ENCODE results near the gene CEMP1. TPM values are rescaled to one million over a fixed set of nuclear protein-coding genes. Genes with fewer than 3 reads are reported as not detected.

CEMP1 gene
- total RNA-seq, 4 donors from 2014 or later: 0.34 to 3.9 (median 3.5) TPM; not detected in 1

- Histone ChIP-seq H3K4me1 (peaks cover 48% of the 10 kb centered on the region), H3K36me3 (no peaks in the 10 kb centered on the region), H3K9me3 (no peaks in the 10 kb centered on the region), H3K27ac (peak overlapping the region; percentile 24), H3K27me3 (no peaks in the 10 kb centered on the region), H3K4me3 (no peak overlapping the region)
- TF ChIP-seq POLR2A (IDR thresholded peaks at IDR 0.05) (no peak), CTCF (IDR thresholded peaks at IDR 0.05) (no peak), EP300 (IDR thresholded peaks at IDR 0.05) (no peak), POLR2AphosphoS5 (IDR thresholded peaks at IDR 0.05) (no peak)
- 86% methylated on average over 17 of the region's 17 CpGs for WGBS
- DNase-seq (ENCODE audit: low spot score in 2 of 2): peak in 1 of 2 donors; percentile 64
These were observed 19.0 kb downstream of the CEMP1 start for GRCh38 chr16:2511996-2512734.

GRCh38 chr16:2511128-2511800 lies 19.9 kb downstream of the CEMP1 start:
- Histone ChIP-seq H3K27ac (peak overlapping the region; percentile 24), H3K9me3 (no peaks in the 10 kb centered on the region), H3K4me3 (no peak overlapping the region), H3K36me3 (no peaks in the 10 kb centered on the region), H3K27me3 (no peaks in the 10 kb centered on the region), H3K4me1 (peaks cover 39% of the 10 kb centered on the region)
- peak; percentile 92 to 93 for DNase-seq (ENCODE audit: low spot score in 2 of 2)
- 36% methylated on average over 24 of the region's 24 CpGs for WGBS
- no peak for TF ChIP-seq POLR2A (IDR thresholded peaks at IDR 0.05)
- TF ChIP-seq EP300 (IDR thresholded peaks at IDR 0.05): no peak
- TF ChIP-seq POLR2AphosphoS5 (IDR thresholded peaks at IDR 0.05): no peak
- TF ChIP-seq CTCF (IDR thresholded peaks at IDR 0.05): no peak

GRCh38 chr16:2508722-2509400 lies 22.3 kb downstream of the CEMP1 start:
- no peaks in the 10 kb centered on the region for H3K9me3 ChIP-seq
- DNase-seq (ENCODE audit: low spot score in 2 of 2): no peak

GRCh38 chr16:2507665-2508064 lies 23.5 kb downstream of the CEMP1 start:
- H3K27ac ChIP-seq: peak overlapping the region; percentile 71
- H3K4me1 ChIP-seq: peaks cover 19% of the 10 kb centered on the region
- H3K4me3 ChIP-seq: no peak overlapping the region
- no peaks in the 10 kb centered on the region for H3K9me3 ChIP-seq
- 68% methylated on average over 11 of the region's 11 CpGs for WGBS
- peak; percentile 67 to 80 for DNase-seq (ENCODE audit: low spot score in 2 of 2)
- H3K36me3 ChIP-seq: no peaks in the 10 kb centered on the region
- TF ChIP-seq CTCF (IDR thresholded peaks at IDR 0.05) (no peak), EP300 (IDR thresholded peaks at IDR 0.05) (no peak), POLR2A (IDR thresholded peaks at IDR 0.05) (no peak), POLR2AphosphoS5 (IDR thresholded peaks at IDR 0.05) (no peak)
- no peaks in the 10 kb centered on the region for H3K27me3 ChIP-seq

More at GRCh38 chr16:2508722-2509400, 22.3 kb downstream of the CEMP1 start:
- no peak overlapping the region for H3K27ac ChIP-seq
- no peak overlapping the region for H3K4me3 ChIP-seq
- TF ChIP-seq EP300 (IDR thresholded peaks at IDR 0.05): no peak
- 82% methylated on average over 18 of the region's 18 CpGs for WGBS
- H3K36me3 ChIP-seq: no peaks in the 10 kb centered on the region
- no peaks in the 10 kb centered on the region for H3K27me3 ChIP-seq
- peaks cover 24% of the 10 kb centered on the region for H3K4me1 ChIP-seq

GRCh38 chr16:2507052-2507659 lies 24.1 kb downstream of the CEMP1 start:
- 65% methylated on average over 13 of the region's 14 CpGs for WGBS
- Histone ChIP-seq H3K36me3 (no peaks in the 10 kb centered on the region), H3K27ac (peak overlapping the region; percentile 71), H3K27me3 (no peaks in the 10 kb centered on the region), H3K4me3 (no peak overlapping the region), H3K9me3 (no peaks in the 10 kb centered on the region), H3K4me1 (peaks cover 19% of the 10 kb centered on the region)
- DNase-seq (ENCODE audit: low spot score in 2 of 2): no peak
- TF ChIP-seq POLR2AphosphoS5 (IDR thresholded peaks at IDR 0.05) (no peak), CTCF (IDR thresholded peaks at IDR 0.05) (no peak), EP300 (IDR thresholded peaks at IDR 0.05) (no peak), POLR2A (IDR thresholded peaks at IDR 0.05) (no peak)

Measured in suprapubic skin (tissue), 4 donors.